Tibial nerve (tissue), 4 donors: ENCODE measurements around the gene C16orf74. TPM values are rescaled to one million over a fixed set of nuclear protein-coding genes. Genes with fewer than 3 reads are reported as not detected.

Experiments
- DNase-seq, 2 donors: peaks; one replicate each; pipeline ENCODE4 v3.0.0-alpha.2; 2019; ENCODE audit warnings: low spot score in 2 of 2
- H3K27ac ChIP-seq, 4 donors: fragments of 200-600 bp; sonication (generic) in 3 of 4; one replicate each; pipeline ENCODE4 v1.5.1; 2017 to 2019; ENCODE audit warnings: mild to moderate bottlenecking in 1 of 4
- H3K27me3 ChIP-seq, 2 donors: fragments of 200-600 bp; sonication (generic) in 1 of 2; one replicate each; pipeline versions ENCODE4 v1.5.1 to v1.6.0; 2017 to 2019
- H3K36me3 ChIP-seq, 3 donors: fragments of 200-600 bp; sonication (generic); one replicate each; pipeline ENCODE4 v1.5.1; 2018 to 2019
- H3K4me1 ChIP-seq, 4 donors: fragments of 200-600 bp; sonication (generic) in 3 of 4; one replicate each; pipeline ENCODE4 v1.5.1; 2017 to 2019
- H3K4me3 ChIP-seq, 4 donors: fragments of 200-600 bp; sonication (generic) in 3 of 4; one replicate each; pipeline ENCODE4 v1.5.1; 2017 to 2019; ENCODE audit warnings: mild to moderate bottlenecking in 1 of 4, moderate library complexity in 1 of 4
- H3K9me3 ChIP-seq, 4 donors: fragments of 200-600 bp; sonication (generic) in 3 of 4; one replicate each; pipeline ENCODE4 v1.5.1; 2017 to 2019
- CTCF ChIP-seq, 5 experiments: fragments of 200-600 bp in 3 of 5; fragments of 450-650 bp in 2 of 5; sonication (generic) in 3 of 5; IDR thresholded peaks; one replicate each; pipeline ENCODE4 v1.5.1; 2016 to 2019; ENCODE audit warnings: antibody characterized with exemption in 5 of 5, mild to moderate bottlenecking in 3 of 5, moderate library complexity in 2 of 5
- EP300 ChIP-seq, 2 donors: sonication (generic); formaldehyde crosslinking; IDR thresholded peaks; one replicate each; pipeline ENCODE4 v1.6.1; 2017; ENCODE audit warnings: antibody characterized with exemption in 2 of 2, mild to moderate bottlenecking in 1 of 2
- POLR2A ChIP-seq, 2 donors: fragments of 450-650 bp; IDR thresholded peaks; one replicate each; pipeline ENCODE4 v1.6.1; 2017; ENCODE audit warnings: antibody characterized with exemption in 2 of 2, mild to moderate bottlenecking in 2 of 2, moderate library complexity in 2 of 2
- WGBS, 2 donors: methylation state at CpG; one replicate each; pipeline ENCODE4 v1.1.5; 2018; 5-methylcytosine and 5-hydroxymethylcytosine counted together
- total RNA-seq, 4 donors: library from RNA; depleted of rRNA; stranded (reverse); fragments of >200 nt; gene quantifications; one replicate each; pipeline ENCODE4 v1.1.0, GENCODE V29; 2016

Gene C16orf74
- total RNA-seq, 4 donors from 2014 or later: 1.5 to 2.5 TPM; not detected in 2

- Histone ChIP-seq H3K9me3 (no peaks in the 10 kb centered on the region), H3K4me3 (no peak overlapping the region), H3K36me3 (peaks cover 3 to 97% (median 54%) of the 10 kb centered on the region in 3 donors), H3K27ac (no peak overlapping the region), H3K27me3 (no peaks in the 10 kb centered on the region), H3K4me1 (no peaks in the 10 kb centered on the region)
- 87 to 91% methylated on average over 16 of the region's 16 CpGs for WGBS, 2 donors
- TF ChIP-seq EP300 (IDR thresholded peaks at IDR 0.05) (no peak), CTCF (IDR thresholded peaks at IDR 0.05) (no peak), POLR2A (IDR thresholded peaks at IDR 0.05) (no peak)
- DNase-seq: no peak
Observed at GRCh38 chr16:85667841-85668413, 83.0 kb downstream of the C16orf74 start.

DNA sequence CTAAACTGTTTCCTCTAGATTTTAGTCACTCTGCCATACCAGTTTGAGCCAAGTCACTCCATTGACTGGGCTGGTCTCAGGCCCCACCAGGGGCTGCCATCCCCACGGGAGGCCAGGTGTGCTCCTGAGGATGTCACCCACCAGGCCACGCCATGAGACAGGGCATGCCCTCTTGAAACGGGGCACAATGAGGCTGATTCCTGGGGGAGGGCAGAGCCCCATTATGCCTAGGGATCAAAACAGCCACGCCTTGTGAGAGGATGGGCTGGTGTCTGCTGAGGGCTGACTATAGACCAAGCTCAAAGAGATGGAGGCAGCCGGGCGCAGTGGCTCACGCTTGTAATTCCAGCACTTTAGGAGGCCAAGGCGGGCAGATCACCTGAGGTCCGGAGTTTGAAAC is 83.6 kb downstream of the C16orf74 start:
- WGBS, 2 donors: 91 to 94% methylated on average over 9 of the region's 9 CpGs
- Histone ChIP-seq H3K9me3 (no peaks in the 10 kb centered on the region), H3K36me3 (peaks cover 3 to 97% (median 60%) of the 10 kb centered on the region in 3 donors), H3K27me3 (no peaks in the 10 kb centered on the region), H3K27ac (no peak overlapping the region), H3K4me1 (no peaks in the 10 kb centered on the region), H3K4me3 (no peak overlapping the region)
- TF ChIP-seq EP300 (IDR thresholded peaks at IDR 0.05): no peak
- DNase-seq: no peak

GRCh38 chr16:85665929-85666328 is 85.0 kb downstream of the C16orf74 start:
- no peaks in the 10 kb centered on the region for H3K9me3 ChIP-seq
- WGBS, 2 donors: 91 to 94% methylated on average over 13 of the region's 13 CpGs
- TF ChIP-seq CTCF (IDR thresholded peaks at IDR 0.05) (no peak), POLR2A (IDR thresholded peaks at IDR 0.05) (no peak), EP300 (IDR thresholded peaks at IDR 0.05) (no peak)
- H3K4me1 ChIP-seq: no peaks in the 10 kb centered on the region
- no peak overlapping the region for H3K4me3 ChIP-seq
- H3K27ac ChIP-seq: no peak overlapping the region
- H3K36me3 ChIP-seq: peaks cover 3 to 98% (median 63%) of the 10 kb centered on the region in 3 donors
- DNase-seq: no peak
- no peaks in the 10 kb centered on the region for H3K27me3 ChIP-seq

DNA sequence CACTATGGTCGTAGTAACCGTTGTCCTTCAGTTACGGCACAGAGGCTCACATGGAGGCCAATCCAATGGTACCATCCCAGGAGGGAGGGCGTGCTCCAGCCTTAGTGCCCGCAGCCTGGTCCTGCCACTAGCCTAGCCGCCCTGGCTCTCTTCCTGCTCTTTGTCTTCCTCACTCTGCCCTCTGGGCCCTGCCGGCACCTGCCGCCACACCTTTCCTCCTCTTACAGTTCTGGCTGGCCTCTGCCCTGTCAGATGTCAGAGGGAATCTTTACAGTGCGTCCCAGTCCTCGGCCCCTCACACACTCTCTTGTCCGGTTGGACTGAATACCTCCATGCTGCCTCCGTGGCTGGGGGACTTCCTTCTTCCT is 85.5 kb downstream of the C16orf74 start:
- Histone ChIP-seq H3K27ac (no peak overlapping the region), H3K36me3 (peaks cover 3 to 98% (median 63%) of the 10 kb centered on the region in 3 donors), H3K9me3 (no peaks in the 10 kb centered on the region), H3K4me1 (no peaks in the 10 kb centered on the region), H3K27me3 (no peaks in the 10 kb centered on the region), H3K4me3 (no peak overlapping the region)
- TF ChIP-seq EP300 (IDR thresholded peaks at IDR 0.05): no peak
- no peak for TF ChIP-seq CTCF (IDR thresholded peaks at IDR 0.05)
- TF ChIP-seq POLR2A (IDR thresholded peaks at IDR 0.05): no peak
- WGBS, 2 donors: 84 to 89% methylated on average over 12 of the region's 12 CpGs
- DNase-seq: no peak

- no peak for DNase-seq
- Histone ChIP-seq H3K9me3 (no peaks in the 10 kb centered on the region), H3K27me3 (no peaks in the 10 kb centered on the region), H3K4me3 (no peak overlapping the region), H3K27ac (no peak overlapping the region), H3K4me1 (no peaks in the 10 kb centered on the region), H3K36me3 (peaks cover 3 to 99% (median 61%) of the 10 kb centered on the region in 3 donors)
- TF ChIP-seq EP300 (IDR thresholded peaks at IDR 0.05): no peak
- no peak for TF ChIP-seq POLR2A (IDR thresholded peaks at IDR 0.05)
- TF ChIP-seq CTCF (IDR thresholded peaks at IDR 0.05): no peak
- WGBS, 2 donors: 88 to 89% methylated on average over 27 of the region's 27 CpGs
Observed at GRCh38 chr16:85664580-85665372, 86.1 kb downstream of the C16orf74 start.
